Astrocyte (in vitro differentiated cells and primary cell): ENCODE results near the gene METTL16.

Experiments
- CTCF ChIP-seq: IDR thresholded peaks from 2 replicates; pipeline ENCODE4 v1.5.1; 2011; ENCODE audit warnings: low read depth, mild to moderate bottlenecking, inconsistent platforms, low read length, moderate library complexity; ENCODE audit not compliant: insufficient read depth
- EZH2 ChIP-seq: IDR thresholded peaks from 2 replicates; pipeline ENCODE4 v1.6.1; 2012; ENCODE audit warnings: mild to moderate bottlenecking, low read length, inconsistent platforms; ENCODE audit not compliant: insufficient read depth

GRCh38 chr17:2433696-2434095 lies 78.0 kb downstream of the METTL16 start:
- TF ChIP-seq CTCF (no peak), EZH2 (no peak)
